Stomach (tissue), 4 donors: ENCODE measurements around the gene DDIAS.

Source experiments
- POLR2A ChIP-seq, 4 donors: fragments of 450-650 bp; IDR thresholded peaks; one replicate each; pipeline ENCODE4 v1.6.1; 2016; ENCODE audit warnings: antibody characterized with exemption in 4 of 4, control low read depth in 2 of 4, mild to moderate bottlenecking in 1 of 4, moderate library complexity in 1 of 4
- TF ChIP-seq, protein P1 (sequence below), 7 experiments: fragments of 450-650 bp in 4 of 7; fragments of 200-600 bp in 3 of 7; sonication (generic) in 3 of 7; IDR thresholded peaks; one replicate each; pipeline ENCODE4 v1.5.1; 2016 to 2019; ENCODE audit warnings: antibody characterized with exemption in 7 of 7, control low read depth in 2 of 7, mild to moderate bottlenecking in 1 of 7

GRCh38 chr11:82974851-82975250 is 73.3 kb downstream of the DDIAS start:
- TF ChIP-seq, protein P1, sequence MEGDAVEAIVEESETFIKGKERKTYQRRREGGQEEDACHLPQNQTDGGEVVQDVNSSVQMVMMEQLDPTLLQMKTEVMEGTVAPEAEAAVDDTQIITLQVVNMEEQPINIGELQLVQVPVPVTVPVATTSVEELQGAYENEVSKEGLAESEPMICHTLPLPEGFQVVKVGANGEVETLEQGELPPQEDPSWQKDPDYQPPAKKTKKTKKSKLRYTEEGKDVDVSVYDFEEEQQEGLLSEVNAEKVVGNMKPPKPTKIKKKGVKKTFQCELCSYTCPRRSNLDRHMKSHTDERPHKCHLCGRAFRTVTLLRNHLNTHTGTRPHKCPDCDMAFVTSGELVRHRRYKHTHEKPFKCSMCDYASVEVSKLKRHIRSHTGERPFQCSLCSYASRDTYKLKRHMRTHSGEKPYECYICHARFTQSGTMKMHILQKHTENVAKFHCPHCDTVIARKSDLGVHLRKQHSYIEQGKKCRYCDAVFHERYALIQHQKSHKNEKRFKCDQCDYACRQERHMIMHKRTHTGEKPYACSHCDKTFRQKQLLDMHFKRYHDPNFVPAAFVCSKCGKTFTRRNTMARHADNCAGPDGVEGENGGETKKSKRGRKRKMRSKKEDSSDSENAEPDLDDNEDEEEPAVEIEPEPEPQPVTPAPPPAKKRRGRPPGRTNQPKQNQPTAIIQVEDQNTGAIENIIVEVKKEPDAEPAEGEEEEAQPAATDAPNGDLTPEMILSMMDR (IDR thresholded peaks at IDR 0.05), result no peak
- TF ChIP-seq POLR2A (IDR thresholded peaks at IDR 0.05), result no peak
